ENCODE measurements around the gene CD9. TPM values are rescaled to one million over a fixed set of nuclear protein-coding genes. Genes with fewer than 3 reads are reported as not detected.

The CD9 gene
- total and polyA plus RNA-seq, 4 donors, result 240 to 425 (median 379) TPM

GRCh38 chr12:6262211-6262610 is 62.0 kb downstream of the CD9 start:
- Histone ChIP-seq H3K4me3 (no peak overlapping the region), H3K36me3 (ENCODE audit: control insufficient read depth in 4 of 4, insufficient read depth in 4 of 4, low read length in 4 of 4) (no peaks in the 10 kb centered on the region), H3K4me1 (ENCODE audit: control insufficient read depth in 5 of 5, insufficient read depth in 5 of 5, low read length in 5 of 5) (peaks cover 0 to 17% (median 0%) of the 10 kb centered on the region in 5 donors), H3K9ac (ENCODE audit: insufficient read depth in 1 of 2, low read length in 2 of 2) (no peak overlapping the region), H3K27ac (ENCODE audit: low read depth in 1 of 2, low read length in 1 of 2) (no peak overlapping the region), H3K9me3 (ENCODE audit: control insufficient read depth in 4 of 4, insufficient read depth in 3 of 4, low read length in 3 of 4) (no peaks in the 10 kb centered on the region), H3K27me3 (ENCODE audit: control insufficient read depth in 3 of 3, insufficient read depth in 3 of 3, low read length in 2 of 3) (no peaks in the 10 kb centered on the region)
- WGBS, 2 donors, result 67 to 71% methylated on average over 3 of the region's 3 CpGs
- TF ChIP-seq CTCF (IDR thresholded peaks at IDR 0.05; ENCODE audit: control extremely low read depth, extremely low read depth), result no peak
- DNase-seq (no peak), ATAC-seq (ENCODE audit: insufficient read depth, low FRiP score) (no peak)

- DNase-seq (no peak), ATAC-seq (ENCODE audit: insufficient read depth, low FRiP score) (no peak)
- WGBS, 2 donors, result 36 to 39% methylated on average over 2 of the region's 2 CpGs
- Histone ChIP-seq H3K27me3 (ENCODE audit: control insufficient read depth in 3 of 3, insufficient read depth in 3 of 3, low read length in 2 of 3) (no peaks in the 10 kb centered on the region), H3K9me3 (ENCODE audit: control insufficient read depth in 4 of 4, insufficient read depth in 3 of 4, low read length in 3 of 4) (no peaks in the 10 kb centered on the region), H3K9ac (ENCODE audit: insufficient read depth in 1 of 2, low read length in 2 of 2) (no peak overlapping the region), H3K27ac (ENCODE audit: low read depth in 1 of 2, low read length in 1 of 2) (no peak overlapping the region), H3K4me1 (ENCODE audit: control insufficient read depth in 5 of 5, insufficient read depth in 5 of 5, low read length in 5 of 5) (peaks cover 0 to 17% (median 0%) of the 10 kb centered on the region in 5 donors), H3K4me3 (no peak overlapping the region), H3K36me3 (ENCODE audit: control insufficient read depth in 4 of 4, insufficient read depth in 4 of 4, low read length in 4 of 4) (no peaks in the 10 kb centered on the region)
- TF ChIP-seq CTCF (IDR thresholded peaks at IDR 0.05; ENCODE audit: control extremely low read depth, extremely low read depth), result no peak
Measured at GRCh38 chr12:6262623-6263022, 62.4 kb downstream of the CD9 start.

GRCh38 chr12:6263931-6264330 is 63.7 kb downstream of the CD9 start:
- no peak for DNase-seq
- H3K27ac ChIP-seq (ENCODE audit: low read depth in 1 of 2, low read length in 1 of 2), result peak overlapping the region in 1 of 2 donors; percentile 61
- no peaks in the 10 kb centered on the region for H3K27me3 ChIP-seq (ENCODE audit: control insufficient read depth in 3 of 3, insufficient read depth in 3 of 3, low read length in 2 of 3)
- no peak overlapping the region for H3K9ac ChIP-seq (ENCODE audit: insufficient read depth in 1 of 2, low read length in 2 of 2)
- no peak for TF ChIP-seq CTCF (IDR thresholded peaks at IDR 0.05; ENCODE audit: control extremely low read depth, extremely low read depth)
- no peaks in the 10 kb centered on the region for H3K9me3 ChIP-seq (ENCODE audit: control insufficient read depth in 4 of 4, insufficient read depth in 3 of 4, low read length in 3 of 4)
- 83 to 92% methylated on average over 4 of the region's 4 CpGs for WGBS, 2 donors
- H3K4me3 ChIP-seq, result no peak overlapping the region
- H3K4me1 ChIP-seq (ENCODE audit: control insufficient read depth in 5 of 5, insufficient read depth in 5 of 5, low read length in 5 of 5), result peaks cover 0 to 17% (median 3%) of the 10 kb centered on the region in 5 donors
- ATAC-seq (ENCODE audit: insufficient read depth, low FRiP score), result no peak
- H3K36me3 ChIP-seq (ENCODE audit: control insufficient read depth in 4 of 4, insufficient read depth in 4 of 4, low read length in 4 of 4), result no peaks in the 10 kb centered on the region

- Histone ChIP-seq H3K27ac (ENCODE audit: low read depth in 1 of 2, low read length in 1 of 2) (peak overlapping the region in 1 of 2 donors; percentile 61), H3K36me3 (ENCODE audit: control insufficient read depth in 4 of 4, insufficient read depth in 4 of 4, low read length in 4 of 4) (no peaks in the 10 kb centered on the region), H3K9me3 (ENCODE audit: control insufficient read depth in 4 of 4, insufficient read depth in 3 of 4, low read length in 3 of 4) (no peaks in the 10 kb centered on the region), H3K9ac (ENCODE audit: insufficient read depth in 1 of 2, low read length in 2 of 2) (peak overlapping the region in 1 of 2 donors; percentile 32), H3K27me3 (ENCODE audit: control insufficient read depth in 3 of 3, insufficient read depth in 3 of 3, low read length in 2 of 3) (no peaks in the 10 kb centered on the region), H3K4me3 (no peak overlapping the region), H3K4me1 (ENCODE audit: control insufficient read depth in 5 of 5, insufficient read depth in 5 of 5, low read length in 5 of 5) (peaks cover 0 to 17% (median 3%) of the 10 kb centered on the region in 5 donors)
- peak in 1 of 3 donors; percentile 23 for DNase-seq
- 64 to 78% methylated on average over 11 of the region's 11 CpGs for WGBS, 2 donors
- ATAC-seq (ENCODE audit: insufficient read depth, low FRiP score), result no peak
- no peak for TF ChIP-seq CTCF (IDR thresholded peaks at IDR 0.05; ENCODE audit: control extremely low read depth, extremely low read depth)
Measured at GRCh38 chr12:6264402-6265037, 64.3 kb downstream of the CD9 start.

Data from lung (tissue), 12 donors.